Measurements from ENCODE around the gene TRUB1.

- TF ChIP-seq CTCF (conservative IDR thresholded peaks at IDR 0.05 in 1 of 2, IDR thresholded peaks at IDR 0.05 in 1 of 2; ENCODE audit: low read depth in 1 of 2, low read length in 2 of 2) (no peak), EZH2 (IDR thresholded peaks at IDR 0.05; ENCODE audit: low read length, missing control alignments) (no peak)
Measured at GRCh38 chr10:114982989-114983388, 45.0 kb downstream of the TRUB1 start.
